H1 (cell line): Measurements from ENCODE around the gene ZNF804B. TPM values are rescaled to one million over a fixed set of nuclear protein-coding genes. Genes with fewer than 3 reads are reported as not detected.

ENCODE experiments used
- CTCF ChIA-PET: fragments of 300-600 bp; sonication (Branson Sonifier 250); formaldehyde crosslinking; loops from one replicate; lab custom pipeline; 2021; ENCODE audit not compliant: partially characterized antibody; lab: Charles Lee
- POLR2A ChIA-PET: fragments of 300-600 bp; sonication (Branson Sonifier 250); formaldehyde crosslinking; loops from one replicate; lab custom pipeline; 2021; ENCODE audit warnings: inconsistent platforms; ENCODE audit not compliant: partially characterized antibody; lab: Charles Lee
- DNase-seq, 2 experiments: peaks; one replicate each; pipeline versions ENCODE4 v3.0.0 to v3.0.0-alpha.2; 2010 to 2022; ENCODE audit warnings: low spot score in 2 of 2, low read depth in 1 of 2, mixed read lengths in 1 of 2
- FAIRE-seq: peaks from 2 replicates; lab custom pipeline; 2011; peaks lifted over from hg19 to GRCh38; lab: Jason Lieb, UNC
- H2AFZ ChIP-seq: 2 replicates; pipeline ENCODE4 v1.8.1; 2012; ENCODE audit warnings: low read length, inconsistent platforms
- H2AK5ac ChIP-seq: 2 replicates; pipeline ENCODE4 v1.6.1; 2013; ENCODE audit warnings: low read depth, low read length
- H2BK120ac ChIP-seq: replicated peaks from 2 replicates; pipeline ENCODE3; 2013; ENCODE audit warnings: low read depth, low read length, inconsistent platforms
- H2BK12ac ChIP-seq: 2 replicates; pipeline ENCODE4 v1.6.1; 2013; ENCODE audit warnings: low read depth, low read length
- H2BK15ac ChIP-seq: 2 replicates; pipeline ENCODE4 v1.6.1; 2013; ENCODE audit warnings: low read length
- H2BK20ac ChIP-seq: 2 replicates; pipeline ENCODE4 v1.6.1; 2013; ENCODE audit warnings: low read length
- H2BK5ac ChIP-seq: 2 replicates; pipeline ENCODE4 v1.6.1; 2013; ENCODE audit warnings: low read depth, low read length
- H3K14ac ChIP-seq: 2 replicates; pipeline ENCODE4 v1.6.1; 2013; ENCODE audit warnings: inconsistent platforms; ENCODE audit not compliant: insufficient read length
- H3K18ac ChIP-seq: 2 replicates; pipeline ENCODE4 v1.6.1; 2013; ENCODE audit warnings: low read length; ENCODE audit errors: extremely low read depth
- H3K23ac ChIP-seq: 2 replicates; pipeline ENCODE4 v1.6.1; 2013; ENCODE audit warnings: inconsistent platforms; ENCODE audit not compliant: insufficient read length
- H3K23me2 ChIP-seq: 2 replicates; pipeline ENCODE4 v1.6.1; 2013; ENCODE audit warnings: low read depth, low read length
- H3K27ac ChIP-seq: 2 replicates; pipeline ENCODE4 v1.6.1; 2011; ENCODE audit warnings: low read depth, low read length, inconsistent platforms
- H3K27me3 ChIP-seq, 4 experiments: replicated peaks in 1 of 4; 1 replicate in 1 of 4; 2 replicates in 3 of 4; pipeline versions ENCODE4 v1.6.1 to v1.8.1; 2011 to 2013; ENCODE audit warnings: low read length in 3 of 4, mild to moderate bottlenecking in 3 of 4, inconsistent platforms in 2 of 4, mixed read lengths in 2 of 4, moderate library complexity in 1 of 4; ENCODE audit not compliant: control insufficient read depth in 3 of 4, insufficient read depth in 3 of 4; ENCODE audit errors: extremely low read depth in 1 of 4
- H3K36me3 ChIP-seq, 4 experiments: 2 replicates each; pipeline versions ENCODE4 v1.6.1 to v1.8.1; 2011 to 2013; ENCODE audit warnings: mild to moderate bottlenecking in 4 of 4, low read length in 3 of 4, moderate library complexity in 2 of 4, control low read depth in 1 of 4, inconsistent platforms in 1 of 4; ENCODE audit not compliant: insufficient read depth in 4 of 4, control insufficient read depth in 2 of 4
- H3K4ac ChIP-seq: replicated peaks from 2 replicates; pipeline ENCODE3; 2013; ENCODE audit warnings: low read length, low read depth, mixed read lengths, inconsistent platforms; ENCODE audit not compliant: insufficient read length
- H3K4me1 ChIP-seq, 4 experiments: replicated peaks in 1 of 4; 1 replicate in 1 of 4; 2 replicates in 3 of 4; pipeline versions ENCODE4 v1.6.1 to v1.8.1; 2011 to 2013; ENCODE audit warnings: low read length in 3 of 4, inconsistent platforms in 2 of 4, mixed read lengths in 1 of 4; ENCODE audit not compliant: insufficient read depth in 4 of 4, control insufficient read depth in 3 of 4
- H3K4me2 ChIP-seq, 2 experiments: 2 replicates each; pipeline versions ENCODE4 v1.6.1 to v1.8.1; 2011 to 2013; ENCODE audit warnings: low read depth in 2 of 2, low read length in 2 of 2, control low read depth in 1 of 2, inconsistent platforms in 1 of 2, mild to moderate bottlenecking in 1 of 2; ENCODE audit not compliant: insufficient read depth in 1 of 2
- H3K4me3 ChIP-seq, 4 experiments: fragments of 200-600, 300-600 bp in 1 of 4; sonication (generic), shearing (Covaris generic), sonication (Bioruptor Twin) in 1 of 4; 2 replicates each; pipeline versions ENCODE4 v1.5.1 to v1.8.1; 2011 to 2016; ENCODE audit warnings: low read length in 4 of 4, low read depth in 3 of 4, control low read depth in 2 of 4, inconsistent platforms in 2 of 4, mild to moderate bottlenecking in 2 of 4, mixed read lengths in 1 of 4, moderate library complexity in 1 of 4; ENCODE audit not compliant: insufficient read depth in 2 of 4; ENCODE audit errors: extremely low read depth in 1 of 4
- H3K56ac ChIP-seq: replicated peaks from 2 replicates; pipeline ENCODE3; 2013; ENCODE audit warnings: low read depth, mild to moderate bottlenecking, mixed read lengths, low read length, inconsistent platforms; ENCODE audit not compliant: insufficient read length
- H3K79me1 ChIP-seq: 2 replicates; pipeline ENCODE4 v1.6.1; 2013; ENCODE audit warnings: low read depth, low read length, control low read depth
- H3K79me2 ChIP-seq, 2 experiments: 2 replicates each; pipeline versions ENCODE4 v1.6.1 to v1.8.1; 2012 to 2013; ENCODE audit warnings: low read length in 2 of 2, mild to moderate bottlenecking in 2 of 2, inconsistent platforms in 1 of 2; ENCODE audit not compliant: insufficient read depth in 2 of 2, control insufficient read depth in 1 of 2
- H3K9ac ChIP-seq, 4 experiments: replicated peaks in 1 of 4; 1 replicate in 1 of 4; 2 replicates in 3 of 4; pipeline versions ENCODE4 v1.6.1 to v1.8.1; 2011 to 2013; ENCODE audit warnings: low read depth in 3 of 4, low read length in 3 of 4, control low read depth in 2 of 4, mild to moderate bottlenecking in 2 of 4, moderate library complexity in 2 of 4, inconsistent platforms in 1 of 4; ENCODE audit errors: extremely low read depth in 1 of 4
- H3K9me3 ChIP-seq, 2 experiments: 2 replicates each; pipeline versions ENCODE4 v1.6.1 to v1.8.1; 2012 to 2013; ENCODE audit warnings: mild to moderate bottlenecking in 2 of 2, moderate library complexity in 2 of 2, control low read depth in 1 of 2, inconsistent platforms in 1 of 2, low read depth in 1 of 2, low read length in 1 of 2, mixed read lengths in 1 of 2; ENCODE audit not compliant: insufficient read depth in 2 of 2
- H4K20me1 ChIP-seq, 2 experiments: replicated peaks in 1 of 2; 2 replicates each; pipeline versions ENCODE3 to v1.8.1; 2011 to 2013; ENCODE audit warnings: inconsistent platforms in 2 of 2, low read length in 2 of 2, mild to moderate bottlenecking in 1 of 2; ENCODE audit not compliant: insufficient read depth in 2 of 2, control insufficient read depth in 1 of 2
- H4K5ac ChIP-seq: 2 replicates; pipeline ENCODE4 v1.6.1; 2013; ENCODE audit warnings: low read length, low read depth, mixed read lengths, inconsistent platforms; ENCODE audit not compliant: insufficient read length
- H4K8ac ChIP-seq: 2 replicates; pipeline ENCODE4 v1.8.0; 2013; ENCODE audit warnings: mild to moderate bottlenecking, moderate library complexity, low read length, inconsistent platforms; ENCODE audit not compliant: insufficient read depth; ENCODE audit errors: extremely low read depth
- H4K91ac ChIP-seq: replicated peaks from 2 replicates; pipeline ENCODE3; 2013; ENCODE audit warnings: low read length, mixed read lengths, inconsistent platforms; ENCODE audit not compliant: insufficient read length
- CBX8 ChIP-seq: fragments of 300-800, 300-1000 bp; sonication (generic); IDR thresholded peaks from 2 replicates; pipeline ENCODE4 v1.7.1; 2016; ENCODE audit warnings: low read depth, low read length, borderline replicate concordance
- KDM5A ChIP-seq: fragments of 200-600 bp; IDR thresholded peaks from 2 replicates; pipeline ENCODE4 v1.7.1; 2012; ENCODE audit warnings: mild to moderate bottlenecking, low read length, inconsistent platforms, mixed read lengths
- MAX ChIP-seq: IDR thresholded peaks from 2 replicates; pipeline ENCODE4 v1.6.1; 2012; ENCODE audit warnings: inconsistent platforms
- WGBS, 2 experiments: shearing (Covaris generic) in 1 of 2; methylation state at CpG; one replicate each; pipeline versions ENCODE4 v1.1.6 to v1.1.7; 2013 to 2015; ENCODE audit warnings: low lambda C conversion rate in 2 of 2, mixed read lengths in 2 of 2, inconsistent platforms in 1 of 2, low coverage in 1 of 2, missing lambda C conversion rate in 1 of 2; ENCODE audit not compliant: insufficient replicate concordance in 2 of 2, insufficient coverage in 1 of 2, insufficient read length in 1 of 2; ENCODE audit errors: extremely low coverage in 1 of 2, missing lambda C conversion rate in 1 of 2; 5-methylcytosine and 5-hydroxymethylcytosine counted together
- polyA plus RNA-seq, 7 experiments: library from polyadenylated mRNA; depleted of rRNA in 3 of 7; stranded (reverse) in 5 of 7; unstranded in 2 of 7; fragments of >200 nt in 5 of 7; fragments of 200-250 nt in 2 of 7; gene quantifications; 1 replicate in 5 of 7; 2 replicates in 1 of 7; 4 replicates in 1 of 7; pipeline versions ENCODE4 v1.2.1 to v1.2.3, GENCODE V29; 2011 to 2013; ENCODE audit warnings: missing spikeins in 2 of 7, mixed read lengths in 2 of 7
- total RNA-seq: library from RNA; stranded (reverse); fragmentation: NEBNext Ultra II Directional; extraction: Animal tissue kit (Norgen Biotek cat#: 25700); gene quantifications from 2 replicates; pipeline ENCODE4 v1.2.1, GENCODE V29; 2021

ZNF804B gene
- total and polyA plus RNA-seq, 2 of the 8 experiments (the other 6 are each of a cell fraction or from before 2014, with no cell fraction given): not detected

DNA sequence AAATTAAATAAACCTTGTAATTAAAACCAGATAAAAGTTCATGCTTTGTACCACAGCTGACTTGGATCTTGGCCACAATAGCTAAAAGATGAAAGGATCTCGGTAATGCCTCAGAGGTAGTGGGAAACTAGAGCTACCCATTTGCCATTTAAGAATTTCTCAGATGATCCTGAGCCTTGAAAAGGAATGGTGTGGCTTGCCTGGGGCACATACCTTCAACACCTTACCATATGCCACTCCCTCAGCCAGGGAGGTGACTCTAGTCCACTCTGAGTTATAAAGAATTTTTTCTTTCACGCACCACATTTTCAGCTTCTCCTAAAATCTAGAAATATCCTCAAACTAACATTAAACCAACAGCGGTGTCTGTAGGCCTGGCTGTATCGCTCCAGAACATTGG is 552.4 kb downstream of the ZNF804B start:
- H2BK20ac ChIP-seq: no peak overlapping the region
- H3K9ac ChIP-seq: no peak overlapping the region
- no peaks in the 10 kb centered on the region for H3K36me3 ChIP-seq
- no peak overlapping the region for H2BK15ac ChIP-seq
- no peak overlapping the region for H2BK120ac ChIP-seq
- no peak overlapping the region for H3K14ac ChIP-seq
- H3K4ac ChIP-seq: no peak overlapping the region
- H2AFZ ChIP-seq: no peak overlapping the region
- H3K23ac ChIP-seq: no peak overlapping the region
- no peak overlapping the region for H4K5ac ChIP-seq
- no peaks in the 10 kb centered on the region for H3K23me2 ChIP-seq
- H4K8ac ChIP-seq: no peak overlapping the region
- WGBS, 2 experiments: 93% methylated on average over 4 of the region's 4 CpGs; no CpG with 5 or more reads in 1 of the 2 experiments
- H3K27me3 ChIP-seq: no peaks in the 10 kb centered on the region
- no peak overlapping the region for H3K56ac ChIP-seq
- ChIA-PET POLR2A (no interaction called here), CTCF (interaction anchor here (0.6 kb wide), 1 partner anchor 89 kb away, joined by 3 read pairs; no protein-coding TSS in a partner anchor)
- no peak overlapping the region for H3K18ac ChIP-seq
- H3K27ac ChIP-seq: no peak overlapping the region
- H3K79me2 ChIP-seq: no peaks in the 10 kb centered on the region
- H2BK5ac ChIP-seq: no peak overlapping the region
- H2AK5ac ChIP-seq: no peak overlapping the region
- H4K20me1 ChIP-seq: no peaks in the 10 kb centered on the region
- H3K9me3 ChIP-seq: no peaks in the 10 kb centered on the region
- H3K4me2 ChIP-seq: no peak overlapping the region
- H4K91ac ChIP-seq: no peak overlapping the region
- no peak overlapping the region for H3K4me3 ChIP-seq
- no peak for FAIRE-seq
- DNase-seq: no peak
- H2BK12ac ChIP-seq: no peak overlapping the region
- no peaks in the 10 kb centered on the region for H3K79me1 ChIP-seq
- H3K4me1 ChIP-seq: no peaks in the 10 kb centered on the region
- TF ChIP-seq KDM5A (no peak), CBX8 (no peak), MAX (no peak)
